Measurements from ENCODE around the gene ZFTA. TPM values are rescaled to one million over a fixed set of nuclear protein-coding genes. Genes with fewer than 3 reads are reported as not detected.
A peak's percentile ranks its signal among the peaks of the same experiment; 100 is the strongest.
"Not testable (repeated sequence)": the region's sequence is repeated elsewhere in the genome, so short reads cannot be mapped to it uniquely, and the experiment has no call there.

The ZFTA gene
- total and polyA plus RNA-seq, 3 donors from 2014 or later = 12.0 to 31.0 (median 19.5) TPM

- Histone ChIP-seq H3K9me3 (no peaks in the 10 kb centered on the region), H3K4me1 (no peaks in the 10 kb centered on the region), H3K36me3 (ENCODE audit: low read depth, missing control alignments) (no peaks in the 10 kb centered on the region), H3K4me3 (no peak overlapping the region), H3K27ac (no peak overlapping the region), H3K27me3 (no peaks in the 10 kb centered on the region)
- TF ChIP-seq CTCF (IDR thresholded peaks at IDR 0.05) = no peak
- TF ChIP-seq POLR2A (IDR thresholded peaks at IDR 0.05) = no peak
- intact Hi-C loops (cut with DNase I; ENCODE audit: low total_unique reads) = no loop called here
- no peak for DNase-seq
- 95 to 100% methylated on average over 6 of the region's 6 CpGs for WGBS, 2 donors
Measured at GRCh38 chr11:63782749-63783148, 14.2 kb upstream of the ZFTA start.

GRCh38 chr11:63779039-63779438 is 10.5 kb upstream of the ZFTA start:
- no peaks in the 10 kb centered on the region for H3K27me3 ChIP-seq
- H3K36me3 ChIP-seq (ENCODE audit: low read depth, missing control alignments) = no peaks in the 10 kb centered on the region
- 66 to 78% methylated on average over 2 of the region's 2 CpGs for WGBS, 2 donors
- TF ChIP-seq CTCF (IDR thresholded peaks at IDR 0.05) (no peak), POLR2A (IDR thresholded peaks at IDR 0.05) (no peak)
- intact Hi-C loops (cut with DNase I; ENCODE audit: low total_unique reads) = no loop called here
- H3K4me3 ChIP-seq = no peak overlapping the region
- H3K4me1 ChIP-seq = no peaks in the 10 kb centered on the region
- H3K9me3 ChIP-seq = no peaks in the 10 kb centered on the region
- H3K27ac ChIP-seq = no peak overlapping the region
- no peak for DNase-seq

- Histone ChIP-seq H3K27ac (no peak overlapping the region), H3K4me1 (no peaks in the 10 kb centered on the region), H3K4me3 (no peak overlapping the region), H3K27me3 (no peaks in the 10 kb centered on the region), H3K9me3 (no peaks in the 10 kb centered on the region), H3K36me3 (ENCODE audit: low read depth, missing control alignments) (no peaks in the 10 kb centered on the region)
- intact Hi-C loops (cut with DNase I; ENCODE audit: low total_unique reads) = no loop called here
- DNase-seq = no peak
- TF ChIP-seq CTCF (IDR thresholded peaks at IDR 0.05) (no peak), POLR2A (IDR thresholded peaks at IDR 0.05) (no peak)
- 94% methylated on average over 3 of the region's 3 CpGs for WGBS, 2 donors
Measured at GRCh38 chr11:63775191-63775590, 6.6 kb upstream of the ZFTA start.

- H3K4me3 ChIP-seq; H3K9me3 ChIP-seq; intact Hi-C loops (cut with DNase I; ENCODE audit: low total_unique reads); H3K27ac ChIP-seq; H3K36me3 ChIP-seq (ENCODE audit: low read depth, missing control alignments); H3K27me3 ChIP-seq: not testable (repeated sequence)
- peaks cover 11% of the 10 kb centered on the region for H3K4me1 ChIP-seq
- 63 to 68% methylated on average over 2 of the region's 2 CpGs for WGBS, 2 donors
- peak; percentile 16 for DNase-seq
Measured at GRCh38 chr11:63771741-63772318, 3.3 kb upstream of the ZFTA start.

- Histone ChIP-seq H3K27ac (no peak overlapping the region), H3K4me3 (no peak overlapping the region), H3K4me1 (peaks cover 22% of the 10 kb centered on the region), H3K36me3 (ENCODE audit: low read depth, missing control alignments) (no peaks in the 10 kb centered on the region), H3K27me3 (no peaks in the 10 kb centered on the region), H3K9me3 (no peaks in the 10 kb centered on the region)
- no peak for DNase-seq
- no peak for TF ChIP-seq POLR2A (IDR thresholded peaks at IDR 0.05)
- no peak for TF ChIP-seq CTCF (IDR thresholded peaks at IDR 0.05)
- WGBS, 2 donors = 52 to 68% methylated on average over 7 of the region's 7 CpGs
- intact Hi-C loops (cut with DNase I; ENCODE audit: low total_unique reads) = no loop called here
Measured at GRCh38 chr11:63770763-63771162, 2.2 kb upstream of the ZFTA start.
